DOHH2 (cell line): Measurements from ENCODE around the gene MGME1.

Experiments
- H3F3A ChIP-seq: fragments of 200-600 bp; sonication (generic), shearing (Covaris generic); 2 replicates; pipeline ENCODE4 v1.6.0; 2016; ENCODE audit warnings: antibody characterized with exemption, mild to moderate bottlenecking; ENCODE audit not compliant: control insufficient read depth, insufficient read depth
- H3K27ac ChIP-seq: fragments of 200-600 bp; sonication (generic); 2 replicates; pipeline ENCODE4 v1.5.1; 2014; ENCODE audit warnings: low read depth, mild to moderate bottlenecking, low read length, moderate library complexity
- H3K27me3 ChIP-seq: fragments of 200-600 bp; sonication (generic); 2 replicates; pipeline ENCODE4 v1.6.1; 2014; ENCODE audit warnings: mild to moderate bottlenecking, low read length, mixed read lengths; ENCODE audit not compliant: control insufficient read depth
- H3K36me3 ChIP-seq: fragments of 200-600 bp; sonication (generic); 2 replicates; pipeline ENCODE4 v1.6.1; 2014; ENCODE audit warnings: mild to moderate bottlenecking, low read length, moderate library complexity, mixed read lengths; ENCODE audit not compliant: control insufficient read depth
- H3K4me1 ChIP-seq: fragments of 200-600 bp; sonication (generic); 2 replicates; pipeline ENCODE4 v1.6.1; 2014; ENCODE audit warnings: mild to moderate bottlenecking, low read length, mixed read lengths; ENCODE audit not compliant: control insufficient read depth
- H3K4me2 ChIP-seq: fragments of 200-600 bp; sonication (generic); 2 replicates; pipeline ENCODE4 v1.6.0; 2014; ENCODE audit warnings: mild to moderate bottlenecking, low read length, moderate library complexity
- H3K4me3 ChIP-seq: fragments of 200-600 bp; sonication (generic); 2 replicates; pipeline ENCODE4 v1.5.1; 2014; ENCODE audit warnings: mild to moderate bottlenecking, low read length, mixed read lengths
- H3K79me2 ChIP-seq: fragments of 200-600 bp; sonication (generic); 2 replicates; pipeline ENCODE4 v1.6.1; 2014; ENCODE audit warnings: mild to moderate bottlenecking, low read length, mixed read lengths; ENCODE audit not compliant: control insufficient read depth
- H3K9me2 ChIP-seq: fragments of 200-600 bp; sonication (generic); replicated peaks from 2 replicates; pipeline ENCODE4 v1.6.1; 2014; ENCODE audit warnings: mild to moderate bottlenecking, low read length, mixed read lengths; ENCODE audit not compliant: control insufficient read depth
- H3K9me3 ChIP-seq: fragments of 200-600 bp; sonication (generic); 2 replicates; pipeline ENCODE4 v1.6.1; 2014; ENCODE audit warnings: antibody characterized with exemption, low read length, mixed read lengths; ENCODE audit not compliant: control insufficient read depth, insufficient read depth
- H4K20me1 ChIP-seq: fragments of 200-600 bp; sonication (generic); 2 replicates; pipeline ENCODE4 v1.6.0; 2014; ENCODE audit warnings: low read depth, mild to moderate bottlenecking, antibody characterized with exemption, low read length, moderate library complexity; ENCODE audit not compliant: control insufficient read depth, insufficient read depth
- CTCF ChIP-seq: fragments of 200-600 bp; sonication (generic); IDR thresholded peaks from one replicate; pipeline ENCODE4 v1.5.1; 2014; ENCODE audit warnings: antibody characterized with exemption, mild to moderate bottlenecking, low read depth, low read length; ENCODE audit not compliant: poor library complexity, severe bottlenecking
- EZH2phosphoT487 ChIP-seq: fragments of 200-600 bp; sonication (generic); IDR thresholded peaks from 2 replicates; pipeline ENCODE4 v1.6.1; 2017; ENCODE audit warnings: borderline replicate concordance, mild to moderate bottlenecking, antibody characterized with exemption, low read length, moderate library complexity, mixed read lengths

The MGME1 gene

GRCh38 chr20:17972121-17972520 is 3.3 kb downstream of the MGME1 start:
- no peak for TF ChIP-seq CTCF
- TF ChIP-seq EZH2phosphoT487: no peak
- peak overlapping the region; percentile 82 for H3K4me2 ChIP-seq
- no peaks in the 10 kb centered on the region for H3K9me2 ChIP-seq
- peaks cover 98% of the 10 kb centered on the region for H3K79me2 ChIP-seq
- H3K9me3 ChIP-seq: no peaks in the 10 kb centered on the region
- peaks cover 23% of the 10 kb centered on the region for H3K4me1 ChIP-seq
- no peaks in the 10 kb centered on the region for H4K20me1 ChIP-seq
- H3K4me3 ChIP-seq: peak overlapping the region; percentile 86
- peaks cover 33% of the 10 kb centered on the region for H3F3A ChIP-seq
- H3K36me3 ChIP-seq: peaks cover 83% of the 10 kb centered on the region
- no peaks in the 10 kb centered on the region for H3K27me3 ChIP-seq
- peak overlapping the region; percentile 86 for H3K27ac ChIP-seq

- no peaks in the 10 kb centered on the region for H3K27me3 ChIP-seq
- H3K4me3 ChIP-seq: no peak overlapping the region
- no peak overlapping the region for H3K27ac ChIP-seq
- no peak overlapping the region for H3K4me2 ChIP-seq
- no peak for TF ChIP-seq EZH2phosphoT487
- TF ChIP-seq CTCF: no peak
- no peaks in the 10 kb centered on the region for H4K20me1 ChIP-seq
- no peaks in the 10 kb centered on the region for H3K9me2 ChIP-seq
- peaks cover 19% of the 10 kb centered on the region for H3F3A ChIP-seq
- peaks cover 78% of the 10 kb centered on the region for H3K36me3 ChIP-seq
- H3K79me2 ChIP-seq: peaks cover 82% of the 10 kb centered on the region
- no peaks in the 10 kb centered on the region for H3K9me3 ChIP-seq
- H3K4me1 ChIP-seq: peaks cover 23% of the 10 kb centered on the region
Measured at GRCh38 chr20:17976305-17976704, 7.5 kb downstream of the MGME1 start.

- peaks cover 3% of the 10 kb centered on the region; the same call in 1 of the 2 replicates for H3K4me1 ChIP-seq
- H3K27ac ChIP-seq: no peak overlapping the region
- peaks cover 61% of the 10 kb centered on the region for H3K79me2 ChIP-seq
- no peak overlapping the region for H3K4me2 ChIP-seq
- TF ChIP-seq EZH2phosphoT487 (no peak), CTCF (no peak)
- H3K9me3 ChIP-seq: no peaks in the 10 kb centered on the region
- no peaks in the 10 kb centered on the region for H3K9me2 ChIP-seq
- H3K27me3 ChIP-seq: no peaks in the 10 kb centered on the region
- peaks cover 76% of the 10 kb centered on the region for H3K36me3 ChIP-seq
- no peaks in the 10 kb centered on the region for H3F3A ChIP-seq
- H3K4me3 ChIP-seq: no peak overlapping the region
- 0 out of 2 replicates have a peak, but pooled peaks cover 4% of the 10 kb centered on the region for H4K20me1 ChIP-seq
Measured at GRCh38 chr20:17985388-17986018, 16.7 kb downstream of the MGME1 start.
